T-helper 2 cell treated with Interferon-gamma antibody and Interleukin-4, amounts not matched to agents 100 ng/mL and 5 ng/mL, for 36 hours (primary cell): ENCODE measurements around the gene PHC1. TPM values are rescaled to one million over a fixed set of nuclear protein-coding genes. Genes with fewer than 3 reads are reported as not detected.

ENCODE experiments used
- total RNA-seq: library from RNA; stranded (reverse); gene quantifications from 2 replicates; pipeline ENCODE4 v1.2.3, GENCODE V29; 2022

PHC1 gene
- total RNA-seq, 1 donor from 2014 or later, result 16.3 TPM

Other genes starting within 250 kb of the PHC1 start
- gene RIMKLB, start 216.5 kb upstream of the PHC1 start, total RNA-seq, result 0.93 and 1.3 TPM in 2 replicates
- gene A2ML1, start 91.9 kb upstream of the PHC1 start, total RNA-seq, result not detected in 2 replicates
- gene M6PR, start 35.1 kb downstream of the PHC1 start, total RNA-seq, result 215 and 216 TPM in 2 replicates
- gene KLRG1, start 75.0 kb downstream of the PHC1 start, total RNA-seq, result 3.5 TPM in 2 replicates
- gene A2M, start 201.4 kb downstream of the PHC1 start, total RNA-seq, result not detected in 2 replicates